ENCODE measurements around the gene DAPK1.

DAPK1 gene

DNA sequence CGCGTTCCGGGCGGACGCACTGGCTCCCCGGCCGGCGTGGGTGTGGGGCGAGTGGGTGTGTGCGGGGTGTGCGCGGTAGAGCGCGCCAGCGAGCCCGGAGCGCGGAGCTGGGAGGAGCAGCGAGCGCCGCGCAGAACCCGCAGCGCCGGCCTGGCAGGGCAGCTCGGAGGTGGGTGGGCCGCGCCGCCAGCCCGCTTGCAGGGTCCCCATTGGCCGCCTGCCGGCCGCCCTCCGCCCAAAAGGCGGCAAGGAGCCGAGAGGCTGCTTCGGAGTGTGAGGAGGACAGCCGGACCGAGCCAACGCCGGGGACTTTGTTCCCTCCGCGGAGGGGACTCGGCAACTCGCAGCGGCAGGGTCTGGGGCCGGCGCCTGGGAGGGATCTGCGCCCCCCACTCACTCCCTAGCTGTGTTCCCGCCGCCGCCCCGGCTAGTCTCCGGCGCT, at the start of gene DAPK1:
TSS of gene DAPK1 (plus strand) at position 264 of the 442 bp plus-strand sequence. CDS start 1,211 bp downstream, outside the sequence.
- no peak for DNase-seq

DNA sequence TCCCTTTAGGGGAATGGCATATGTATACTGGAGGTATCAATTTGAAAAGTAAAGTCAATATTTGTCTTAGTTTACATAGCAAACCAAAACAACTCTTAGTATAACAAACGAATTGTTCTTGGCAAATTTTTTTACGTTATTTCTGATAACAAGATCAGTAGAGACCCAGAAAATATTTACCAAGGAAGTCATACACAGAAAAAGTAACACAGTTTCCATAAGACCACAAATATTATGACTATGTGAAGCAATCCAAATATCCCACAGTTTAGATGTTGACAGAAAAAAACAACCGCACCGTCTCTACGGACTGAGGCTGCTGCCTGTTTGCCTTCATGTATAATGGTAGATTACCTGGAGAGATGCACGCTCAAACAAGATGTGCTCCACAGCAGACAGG, 46.5 kb upstream of the DAPK1 start:
- DNase-seq: no peak

- no peak for DNase-seq
These were observed 42.3 kb upstream of the DAPK1 start for GRCh38 chr9:87455407-87455806.

DNA sequence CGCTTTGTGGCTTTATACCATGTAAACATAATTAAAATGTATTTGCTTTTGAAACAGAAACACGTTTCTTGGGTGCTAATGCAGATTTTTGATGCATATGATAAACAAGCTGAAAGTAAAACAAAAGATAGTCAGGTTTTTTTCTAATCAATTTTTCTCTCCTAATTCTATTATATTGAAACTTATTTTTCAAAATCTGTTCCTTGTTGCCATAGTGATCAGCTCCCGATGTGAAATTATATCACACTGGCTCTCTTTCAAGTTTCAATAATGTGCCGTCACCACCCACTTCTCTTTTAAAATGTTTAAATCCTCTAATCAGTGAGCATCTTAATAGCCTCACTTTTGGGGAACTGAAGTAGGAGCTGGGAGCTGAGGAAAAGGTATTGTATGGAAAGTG, 36.4 kb upstream of the DAPK1 start:
- no peak for DNase-seq

GRCh38 chr9:87464110-87464991, 33.3 kb upstream of the DAPK1 start:
- no peak for DNase-seq

GRCh38 chr9:87464992-87465378, 32.7 kb upstream of the DAPK1 start:
- DNase-seq: no peak

DNA sequence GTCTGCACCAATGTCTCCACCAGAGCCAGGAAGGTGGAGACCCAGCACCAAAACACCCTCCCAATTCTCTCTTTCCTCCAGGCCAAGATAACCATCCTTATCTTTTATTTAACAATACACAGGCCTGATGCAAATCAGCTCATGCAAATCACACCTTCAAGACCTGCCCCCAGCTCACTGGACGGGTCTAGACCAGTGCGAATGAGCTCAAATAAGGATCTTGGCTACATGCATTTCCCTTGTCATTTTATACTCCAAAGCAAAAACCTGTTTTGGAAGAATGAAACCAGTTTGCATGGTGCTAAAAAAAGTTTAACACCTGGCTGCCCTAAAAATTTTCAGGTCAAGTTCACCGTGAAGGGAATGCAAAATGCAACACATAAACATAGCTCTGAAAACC, 31.9 kb upstream of the DAPK1 start:
- no peak for DNase-seq

GRCh38 chr9:87467187-87467586, 30.5 kb upstream of the DAPK1 start:
- DNase-seq: no peak

DNA sequence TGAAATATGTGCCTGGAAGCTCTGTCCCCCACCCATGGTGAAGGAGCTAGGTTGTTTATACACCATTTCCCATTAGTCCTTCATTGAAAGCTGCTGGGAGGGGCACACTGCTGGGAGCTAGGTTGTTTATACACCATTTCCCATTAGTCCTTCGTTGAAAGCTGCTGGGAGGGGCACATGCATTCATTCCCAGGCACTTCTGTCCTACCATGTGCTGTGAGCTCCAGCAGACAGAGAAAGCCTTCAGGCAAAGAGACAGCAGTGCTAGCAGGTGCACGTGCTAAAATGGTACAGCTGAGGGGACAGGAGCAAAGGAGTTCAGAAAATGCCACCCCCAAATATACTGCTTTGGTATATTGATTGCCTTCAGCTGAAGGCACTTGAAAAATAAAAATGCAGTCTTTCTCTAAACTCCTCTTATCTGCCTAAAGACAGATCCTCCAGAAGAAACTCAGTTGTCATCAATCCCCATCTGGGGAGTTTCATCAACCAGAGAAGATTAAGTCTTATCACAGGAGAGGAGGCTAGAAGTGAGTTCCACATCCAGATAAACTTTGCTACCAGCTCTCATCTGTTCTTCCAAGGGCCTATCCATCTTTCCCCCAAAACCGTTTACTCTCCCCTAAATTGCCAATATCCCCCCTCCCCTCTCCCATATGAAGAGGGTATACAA, 27.7 kb upstream of the DAPK1 start:
- DNase-seq: no peak

- no peak for DNase-seq
These were observed 25.9 kb upstream of the DAPK1 start for GRCh38 chr9:87471746-87472145.

- no peak for DNase-seq
These were observed 22.2 kb upstream of the DAPK1 start for GRCh38 chr9:87475463-87475862.

DNA sequence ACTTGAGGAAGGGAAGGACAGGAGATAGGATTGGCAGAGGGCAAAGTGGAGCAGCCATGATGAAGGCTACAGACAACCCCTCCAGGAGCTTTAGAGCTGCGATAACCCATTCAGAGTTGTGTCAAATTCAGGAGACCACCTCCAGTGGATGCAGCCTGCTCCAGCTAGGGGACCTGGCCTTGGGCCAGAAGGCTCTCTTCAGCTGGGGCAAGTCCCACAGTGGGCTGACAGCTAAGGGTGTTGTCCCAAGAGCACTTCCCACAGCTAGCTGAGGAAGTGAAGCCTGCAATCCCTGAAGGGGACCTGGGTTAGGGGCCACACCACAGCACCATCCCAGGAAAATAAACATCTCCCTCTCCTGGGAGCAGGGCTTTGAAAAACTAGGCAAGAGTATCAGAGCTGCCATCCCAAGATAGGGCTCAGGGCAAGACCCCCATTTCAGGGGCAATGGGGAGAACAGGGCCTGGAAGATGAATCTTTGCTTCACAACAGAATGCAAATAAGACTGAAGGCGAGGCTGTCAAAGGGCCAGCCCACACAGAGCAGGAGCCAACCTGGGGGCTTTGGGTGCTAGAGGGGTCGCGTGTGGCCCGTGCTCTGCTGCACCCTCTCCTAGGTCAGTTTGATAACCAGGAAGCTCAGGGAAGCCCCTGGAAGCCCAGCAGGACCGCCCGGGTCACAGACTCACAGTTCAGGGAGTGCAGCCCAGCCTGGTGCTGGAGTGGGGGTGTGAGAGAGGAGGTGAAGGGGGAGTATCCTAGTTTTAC, 19.3 kb upstream of the DAPK1 start:
- no peak for DNase-seq

DNA sequence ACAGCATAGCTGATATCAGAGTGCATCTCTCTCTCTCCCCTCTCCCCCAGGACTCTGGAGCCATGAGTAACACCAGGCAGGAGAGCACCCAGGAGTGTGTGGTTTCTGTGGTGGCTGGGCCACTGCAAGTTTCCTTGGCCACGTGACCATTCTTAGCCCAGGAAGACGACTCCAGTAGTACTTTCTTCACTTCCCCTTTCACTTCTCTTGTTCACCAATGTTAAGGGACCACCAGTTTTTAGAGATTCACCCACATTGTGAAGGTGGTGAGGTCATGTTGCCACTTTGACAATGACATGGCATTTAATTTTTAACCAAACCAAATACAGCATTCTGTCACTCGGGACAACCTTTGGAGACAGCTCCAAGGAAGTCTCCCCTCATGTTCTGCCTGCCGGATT, 17.9 kb upstream of the DAPK1 start:
- DNase-seq: no peak

GRCh38 chr9:87481890-87482855, 15.5 kb upstream of the DAPK1 start:
- DNase-seq: no peak

GRCh38 chr9:87490225-87490624, 7.4 kb upstream of the DAPK1 start:
- no peak for DNase-seq

DNA sequence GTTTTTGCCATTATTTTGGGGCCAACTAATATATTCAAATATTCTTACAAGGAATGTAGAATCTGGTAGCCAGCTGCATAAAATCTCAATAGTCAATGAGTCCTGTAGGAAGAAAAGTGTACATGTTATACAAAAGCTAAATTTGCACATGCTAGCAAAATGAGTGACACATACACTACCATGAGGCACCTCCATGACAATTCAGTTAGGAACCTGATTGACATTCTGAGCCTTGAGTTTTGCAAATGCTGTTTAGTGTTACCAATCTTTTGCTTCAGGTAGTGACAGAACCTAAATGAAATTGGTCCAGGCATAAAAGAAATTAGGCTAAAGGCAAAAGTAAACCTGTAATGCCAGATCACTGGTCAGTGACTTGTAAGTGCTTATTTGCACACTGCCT, 6.8 kb upstream of the DAPK1 start:
- DNase-seq: no peak

DNA sequence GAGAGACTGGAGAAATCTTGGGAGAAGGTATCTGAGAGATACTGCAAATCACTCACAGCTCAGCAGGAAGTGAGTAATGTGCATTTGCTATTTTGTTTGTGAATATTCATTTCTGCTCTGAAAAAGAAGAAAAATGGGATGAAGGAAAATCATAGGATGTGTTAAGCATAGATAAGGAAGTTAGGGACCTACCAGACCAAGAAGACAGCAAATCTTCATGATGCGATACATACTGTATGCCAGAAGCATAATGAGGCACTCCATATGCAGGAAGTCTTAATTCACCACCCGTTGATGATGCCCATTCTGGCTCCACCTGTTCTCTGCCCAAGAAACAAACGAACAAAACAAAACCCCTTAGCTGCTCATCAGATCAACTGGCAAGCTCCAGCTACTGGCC, 6.1 kb upstream of the DAPK1 start:
- no peak for DNase-seq

DNA sequence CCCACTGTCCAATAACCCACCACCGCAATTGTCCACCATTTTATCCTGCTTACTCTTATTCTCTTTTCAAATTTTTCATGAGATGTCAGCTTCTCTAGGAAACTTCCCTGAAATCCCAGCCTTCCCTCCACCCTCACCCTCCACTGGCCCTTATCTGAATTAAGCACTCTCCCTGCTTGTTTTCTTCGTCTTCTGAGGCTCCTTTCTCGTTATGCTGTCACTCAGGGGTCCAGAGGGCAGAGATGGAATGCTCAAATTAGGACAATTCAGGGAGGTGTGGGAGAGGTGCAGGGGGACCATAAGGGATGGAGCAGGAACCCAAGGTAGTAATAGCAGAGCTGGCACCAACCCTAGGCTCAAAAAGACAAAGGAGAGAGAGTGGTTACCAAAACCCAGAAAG, 5.0 kb upstream of the DAPK1 start:
- DNase-seq: no peak

- peak; percentile 12 for DNase-seq
These were observed 2.6 kb upstream of the DAPK1 start for GRCh38 chr9:87494970-87495471.

DNA sequence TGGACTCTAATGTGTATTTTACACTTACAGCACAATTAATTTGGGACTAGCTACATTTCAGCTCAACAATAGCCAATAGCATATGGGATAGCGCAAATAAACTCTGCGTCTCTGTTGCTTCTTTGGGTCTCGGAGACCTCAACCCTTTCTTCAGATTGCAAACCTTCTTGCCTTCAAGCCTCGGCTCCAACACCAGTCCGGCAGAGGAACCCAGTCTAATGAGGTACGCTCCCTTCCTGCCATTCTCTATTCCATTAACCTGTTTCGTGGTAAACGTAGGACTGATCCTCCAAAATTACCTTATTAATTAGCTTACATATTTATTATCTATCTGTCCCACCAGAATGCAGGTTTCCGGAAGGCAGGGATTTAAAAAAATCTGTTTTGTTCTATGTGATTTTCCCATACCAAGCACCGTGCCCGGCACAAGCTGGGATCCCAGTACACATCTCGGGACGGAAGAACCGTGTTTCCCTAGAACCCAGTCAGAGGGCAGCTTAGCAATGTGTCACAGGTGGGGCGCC, 525 bp upstream of the DAPK1 start:
- DNase-seq: no peak

DNA sequence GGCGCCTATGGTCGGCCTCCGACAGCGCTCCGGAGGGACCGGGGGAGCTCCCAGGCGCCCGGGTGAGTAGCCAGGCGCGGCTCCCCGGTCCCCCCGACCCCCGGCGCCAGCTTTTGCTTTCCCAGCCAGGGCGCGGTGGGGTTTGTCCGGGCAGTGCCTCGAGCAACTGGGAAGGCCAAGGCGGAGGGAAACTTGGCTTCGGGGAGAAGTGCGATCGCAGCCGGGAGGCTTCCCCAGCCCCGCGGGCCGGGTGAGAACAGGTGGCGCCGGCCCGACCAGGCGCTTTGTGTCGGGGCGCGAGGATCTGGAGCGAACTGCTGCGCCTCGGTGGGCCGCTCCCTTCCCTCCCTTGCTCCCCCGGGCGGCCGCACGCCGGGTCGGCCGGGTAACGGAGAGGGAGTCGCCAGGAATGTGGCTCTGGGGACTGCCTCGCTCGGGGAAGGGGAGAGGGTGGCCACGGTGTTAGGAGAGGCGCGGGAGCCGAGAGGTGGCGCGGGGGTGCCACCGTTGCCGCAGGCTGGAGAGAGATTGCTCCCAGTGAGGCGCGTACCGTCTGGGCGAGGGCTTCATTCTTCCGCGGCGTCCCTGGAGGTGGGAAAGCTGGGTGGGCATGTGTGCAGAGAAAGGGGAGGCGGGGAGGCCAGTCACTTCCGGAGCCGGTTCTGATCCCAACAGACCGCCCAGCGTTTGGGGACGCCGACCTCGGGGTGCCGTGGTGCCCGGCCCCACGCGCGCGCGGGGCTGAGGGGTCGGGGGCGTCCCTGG, 561 bp downstream of the DAPK1 start:
- DNase-seq: no peak

All from NCI-H2029 treated with DMSO at 0.1 percent for 48 hours (cell line).